ENCODE data around the gene SND1. TPM values are rescaled to one million over a fixed set of nuclear protein-coding genes. Genes with fewer than 3 reads are reported as not detected.

SND1 gene
- total and polyA plus RNA-seq, 10 of the 15 experiments (the other 5 are each of a cell fraction or from before 2014, with no cell fraction given) = 52.4 to 270 (median 146) TPM

GRCh38 chr7:127905491-127906330 lies 253.7 kb downstream of the SND1 start (continued):
- TF ChIP-seq E4F1 (IDR thresholded peaks at IDR 0.05; ENCODE audit: borderline replicate concordance, partially characterized antibody) (no peak), NFYB (IDR thresholded peaks at IDR 0.05; ENCODE audit: insufficient read depth, low read depth, low read length) (no peak), NFXL1 (IDR thresholded peaks at IDR 0.05; ENCODE audit: borderline replicate concordance) (no peak)

GRCh38 chr7:127907110-127908040 lies 255.4 kb downstream of the SND1 start:
- Histone ChIP-seq H3K9me3 (replicated peaks; ENCODE audit: control insufficient read depth, insufficient read depth, low read length) (no peaks in the 10 kb centered on the region), H3K9ac (ENCODE audit: control insufficient read depth, insufficient read depth, low read length) (no peak overlapping the region), H3K4me2 (ENCODE audit: control insufficient read depth, insufficient read depth) (0 out of 2 replicates have a peak overlapping the region, but pooled peaks have one; percentile 17), H3K4me3 (no peak overlapping the region), H3K27me3 (replicated peaks in 1 of 2; ENCODE audit: control insufficient read depth in 2 of 2, insufficient read depth in 2 of 2, low read length in 1 of 2) (no peaks in the 10 kb centered on the region), H2AFZ (ENCODE audit: control insufficient read depth, low read depth, low read length) (no peak overlapping the region), H3K79me2 (ENCODE audit: control insufficient read depth, insufficient read depth, low read length) (peaks cover 17% of the 10 kb centered on the region), H3K27ac (ENCODE audit: control insufficient read depth, insufficient read depth) (no peak overlapping the region; the same call in 1 of the 2 replicates), H3K4me1 (ENCODE audit: control insufficient read depth, insufficient read depth, low read length) (peaks cover 49% of the 10 kb centered on the region), H3K36me3 (ENCODE audit: control insufficient read depth in 2 of 2, insufficient read depth in 2 of 2, low read length in 1 of 2) (peaks cover 3 to 9% of the 10 kb centered on the region in 2 experiments; a peak in 3 of 4 replicates), H4K20me1 (ENCODE audit: control insufficient read depth, insufficient read depth) (no peaks in the 10 kb centered on the region)
- intact Hi-C loops (cut with micrococcal nuclease; ENCODE audit: unreplicated experiment) = no loop called here
- POLR2A ChIA-PET = interaction anchor here (0.6 kb wide), 1 partner anchor 82 kb away, joined by 3 read pairs; no protein-coding TSS in a partner anchor
- DNase-seq (ENCODE audit: low read depth, low spot score) = no peak
- no TSS peak for BruUV-seq (replicated peaks)
- in situ Hi-C loops (cut with MboI) = no loop called here
- SMC1A ChIA-PET (ENCODE audit: uncharacterized antibody, unreplicated experiment) = interaction anchor here (0.6 to 2.9 kb wide), 7 partner anchors 9 to 93 kb away, joined by 3 to 10 read pairs (median 4); no protein-coding TSS in a partner anchor
- RAD21 ChIA-PET (ENCODE audit: unreplicated experiment) = no interaction called here
- WGBS (ENCODE audit: insufficient coverage, insufficient replicate concordance, low lambda C conversion rate, missing lambda C conversion rate) = 41% methylated on average over 6 of the region's 6 CpGs
- FAIRE-seq = no peak
- CTCF ChIA-PET = interaction anchor here (0.6 kb wide), 1 partner anchor 44 kb away, joined by 3 read pairs; no protein-coding TSS in a partner anchor
- ATAC-seq = peak; percentile 18; the same call in 2 of the 3 replicates
- no peak for TF ChIP-seq RB1 (IDR thresholded peaks at IDR 0.05; ENCODE audit: borderline replicate concordance)
- 0 out of 2 replicates have a peak, but pooled peaks have one; percentile 21 for TF ChIP-seq DPF2 (IDR thresholded peaks at IDR 0.05)
- no peak for TF ChIP-seq ZNF592 (IDR thresholded peaks at IDR 0.05)
- TF ChIP-seq PML (IDR thresholded peaks at IDR 0.05; ENCODE audit: low read length) = no peak
- no peak for TF ChIP-seq FOXK2 (IDR thresholded peaks at IDR 0.05)
- TF ChIP-seq IKZF2 (IDR thresholded peaks at IDR 0.05) = peak; percentile 21 to 54; a peak in 3 of 4 replicates
- TF ChIP-seq RFX5 (IDR thresholded peaks at IDR 0.05; ENCODE audit: low read depth, low read length) = no peak
- 0 out of 2 replicates have a peak, but pooled peaks have one; percentile 28 for TF ChIP-seq RUNX3 (IDR thresholded peaks at IDR 0.05; ENCODE audit: low read length)

All from GM12878 (cell line).